Progenitor cell of endocrine pancreas (in vitro differentiated cells): ENCODE data around the gene GSG1L. TPM values are rescaled to one million over a fixed set of nuclear protein-coding genes. Genes with fewer than 3 reads are reported as not detected.

Experiments used
- DNase-seq: peaks from one replicate; pipeline ENCODE4 v3.0.0; 2021; ENCODE audit warnings: low spot score; ENCODE audit not compliant: unreplicated experiment
- H3K27ac Mint-ChIP-seq: 2 replicates; pipeline ENCODE4 v1.8.0; 2021; ENCODE audit warnings: mild to moderate bottlenecking, moderate library complexity, mixed read lengths
- H3K27me3 Mint-ChIP-seq: 2 replicates; pipeline ENCODE4 v1.8.0; 2021; ENCODE audit warnings: mixed read lengths
- H3K36me3 Mint-ChIP-seq: 2 replicates; pipeline ENCODE4 v1.8.0; 2022; ENCODE audit warnings: mixed read lengths; ENCODE audit not compliant: insufficient read depth
- H3K4me1 Mint-ChIP-seq: 2 replicates; pipeline ENCODE4 v1.8.0; 2021; ENCODE audit warnings: low read depth, mixed read lengths
- H3K4me3 Mint-ChIP-seq: 2 replicates; pipeline ENCODE4 v1.8.0; 2021; ENCODE audit warnings: low read depth, mild to moderate bottlenecking, moderate library complexity, mixed read lengths
- H3K9me3 Mint-ChIP-seq: 2 replicates; pipeline ENCODE4 v1.8.0; 2021; ENCODE audit warnings: low read depth, mixed read lengths
- CTCF ChIP-seq: fragments of 200-600 bp; sonication (generic); IDR thresholded peaks from one replicate; pipeline ENCODE4 v1.5.0; 2021; ENCODE audit warnings: antibody characterized with exemption, mild to moderate bottlenecking; ENCODE audit not compliant: unreplicated experiment
- total RNA-seq: library from RNA; stranded (reverse); gene quantifications from 2 replicates; pipeline ENCODE4 v1.2.1, GENCODE V29; 2021

Gene GSG1L
- total RNA-seq, 1 donor from 2014 or later = 0.17 TPM

GRCh38 chr16:28078261-28078660 is 14.7 kb upstream of the GSG1L start:
- H3K36me3 Mint-ChIP-seq = no peaks in the 10 kb centered on the region
- DNase-seq = no peak
- H3K4me3 Mint-ChIP-seq = no peak overlapping the region
- H3K27ac Mint-ChIP-seq = no peak overlapping the region
- H3K4me1 Mint-ChIP-seq = no peaks in the 10 kb centered on the region
- H3K9me3 Mint-ChIP-seq = no peaks in the 10 kb centered on the region
- no peak for TF ChIP-seq CTCF
- H3K27me3 Mint-ChIP-seq = peaks cover 3% of the 10 kb centered on the region

GRCh38 chr16:28073836-28074235 is 10.3 kb upstream of the GSG1L start:
- no peak overlapping the region for H3K27ac Mint-ChIP-seq
- no peak overlapping the region for H3K4me3 Mint-ChIP-seq
- no peaks in the 10 kb centered on the region for H3K4me1 Mint-ChIP-seq
- no peak for DNase-seq
- H3K9me3 Mint-ChIP-seq = no peaks in the 10 kb centered on the region
- no peak for TF ChIP-seq CTCF
- peaks cover 20% of the 10 kb centered on the region for H3K27me3 Mint-ChIP-seq
- no peaks in the 10 kb centered on the region for H3K36me3 Mint-ChIP-seq

- no peaks in the 10 kb centered on the region for H3K36me3 Mint-ChIP-seq
- no peaks in the 10 kb centered on the region for H3K9me3 Mint-ChIP-seq
- no peak for DNase-seq
- H3K4me1 Mint-ChIP-seq = no peaks in the 10 kb centered on the region
- TF ChIP-seq CTCF = no peak
- peaks cover 33% of the 10 kb centered on the region for H3K27me3 Mint-ChIP-seq
- no peak overlapping the region for H3K27ac Mint-ChIP-seq
- H3K4me3 Mint-ChIP-seq = no peak overlapping the region
Measured at GRCh38 chr16:28072087-28072486, 8.6 kb upstream of the GSG1L start.

- TF ChIP-seq CTCF = no peak
- Mint-ChIP-seq H3K9me3 (no peaks in the 10 kb centered on the region), H3K27me3 (peaks cover 49% of the 10 kb centered on the region), H3K27ac (no peak overlapping the region), H3K4me3 (no peak overlapping the region), H3K4me1 (no peaks in the 10 kb centered on the region), H3K36me3 (no peaks in the 10 kb centered on the region)
- no peak for DNase-seq
Measured at GRCh38 chr16:28069971-28070794, 6.7 kb upstream of the GSG1L start.

GRCh38 chr16:28068976-28069375 is 5.5 kb upstream of the GSG1L start:
- no peak overlapping the region for H3K27ac Mint-ChIP-seq

More at GRCh38 chr16:28068976-28069375, 5.5 kb upstream of the GSG1L start:
- no peak for DNase-seq
- Mint-ChIP-seq H3K4me3 (no peak overlapping the region), H3K27me3 (peaks cover 59% of the 10 kb centered on the region), H3K9me3 (no peaks in the 10 kb centered on the region), H3K4me1 (no peaks in the 10 kb centered on the region), H3K36me3 (no peaks in the 10 kb centered on the region)
- TF ChIP-seq CTCF = no peak
